Suprapubic skin (tissue), 4 donors: ENCODE data around the gene PABPC3.

Experiments used
- EP300 ChIP-seq: sonication (generic); formaldehyde crosslinking; IDR thresholded peaks from one replicate; pipeline ENCODE4 v1.6.1; 2017; ENCODE audit warnings: antibody characterized with exemption
- POLR2A ChIP-seq, 2 donors: fragments of 450-650 bp; IDR thresholded peaks; one replicate each; pipeline ENCODE4 v1.6.1; 2017; ENCODE audit warnings: antibody characterized with exemption in 2 of 2, mild to moderate bottlenecking in 2 of 2, moderate library complexity in 2 of 2
- POLR2AphosphoS5 ChIP-seq, 3 donors: sonication (generic); formaldehyde crosslinking; IDR thresholded peaks; one replicate each; pipeline ENCODE4 v1.6.1; 2017; ENCODE audit warnings: antibody characterized with exemption in 3 of 3
- TF ChIP-seq, protein P1 (sequence below), 2 donors: fragments of 200-600 bp in 1 of 2; fragments of 450-650 bp in 1 of 2; sonication (generic) in 1 of 2; IDR thresholded peaks; one replicate each; pipeline ENCODE4 v1.5.1; 2016 to 2019; ENCODE audit warnings: antibody characterized with exemption in 2 of 2, mild to moderate bottlenecking in 1 of 2, moderate library complexity in 1 of 2

- TF ChIP-seq, protein P1, sequence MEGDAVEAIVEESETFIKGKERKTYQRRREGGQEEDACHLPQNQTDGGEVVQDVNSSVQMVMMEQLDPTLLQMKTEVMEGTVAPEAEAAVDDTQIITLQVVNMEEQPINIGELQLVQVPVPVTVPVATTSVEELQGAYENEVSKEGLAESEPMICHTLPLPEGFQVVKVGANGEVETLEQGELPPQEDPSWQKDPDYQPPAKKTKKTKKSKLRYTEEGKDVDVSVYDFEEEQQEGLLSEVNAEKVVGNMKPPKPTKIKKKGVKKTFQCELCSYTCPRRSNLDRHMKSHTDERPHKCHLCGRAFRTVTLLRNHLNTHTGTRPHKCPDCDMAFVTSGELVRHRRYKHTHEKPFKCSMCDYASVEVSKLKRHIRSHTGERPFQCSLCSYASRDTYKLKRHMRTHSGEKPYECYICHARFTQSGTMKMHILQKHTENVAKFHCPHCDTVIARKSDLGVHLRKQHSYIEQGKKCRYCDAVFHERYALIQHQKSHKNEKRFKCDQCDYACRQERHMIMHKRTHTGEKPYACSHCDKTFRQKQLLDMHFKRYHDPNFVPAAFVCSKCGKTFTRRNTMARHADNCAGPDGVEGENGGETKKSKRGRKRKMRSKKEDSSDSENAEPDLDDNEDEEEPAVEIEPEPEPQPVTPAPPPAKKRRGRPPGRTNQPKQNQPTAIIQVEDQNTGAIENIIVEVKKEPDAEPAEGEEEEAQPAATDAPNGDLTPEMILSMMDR (IDR thresholded peaks at IDR 0.05), result no peak
- TF ChIP-seq EP300, result no peak
- TF ChIP-seq POLR2A (IDR thresholded peaks at IDR 0.05), result no peak
- TF ChIP-seq POLR2AphosphoS5 (IDR thresholded peaks at IDR 0.05), result no peak
These were observed 41.2 kb downstream of the PABPC3 start for GRCh38 chr13:25136880-25137787.
